ENCODE data around the gene CHSY1. TPM values are rescaled to one million over a fixed set of nuclear protein-coding genes. Genes with fewer than 3 reads are reported as not detected.
A peak's percentile ranks its signal among the peaks of the same experiment; 100 is the strongest.

Gene CHSY1
- total and polyA plus RNA-seq, 2 of the 13 experiments (the other 11 are each of a cell fraction or from before 2014, with no cell fraction given), result 13.3 to 13.7 TPM

- TF ChIP-seq RERE (CRISPR knock-in tag; IDR thresholded peaks at IDR 0.05; ENCODE audit: low read depth), result no peak
- no peak for TF ChIP-seq ZNF576 (CRISPR knock-in tag; IDR thresholded peaks at IDR 0.05)
- no peak for TF ChIP-seq ZBTB49 (CRISPR knock-in tag; IDR thresholded peaks at IDR 0.05; ENCODE audit: borderline replicate concordance)
- no peak for TF ChIP-seq TOE1 (CRISPR knock-in tag; IDR thresholded peaks at IDR 0.05)
- peak; percentile 97 for TF ChIP-seq RFXAP (CRISPR knock-in tag; IDR thresholded peaks at IDR 0.05; ENCODE audit: borderline replicate concordance)
- TF ChIP-seq CBX1 (IDR thresholded peaks at IDR 0.05; ENCODE audit: low read depth), result no peak
- no peak for TF ChIP-seq MLLT10 (CRISPR knock-in tag; IDR thresholded peaks at IDR 0.05)
- no peak for TF ChIP-seq ZNF543 (CRISPR knock-in tag; IDR thresholded peaks at IDR 0.05)
- no peak for TF ChIP-seq MTA3 (CRISPR knock-in tag; IDR thresholded peaks at IDR 0.05)
- TF ChIP-seq ZNF670 (CRISPR knock-in tag; IDR thresholded peaks at IDR 0.05; ENCODE audit: borderline replicate concordance), result no peak
- TF ChIP-seq ZNF616 (CRISPR knock-in tag; IDR thresholded peaks at IDR 0.05; ENCODE audit: low read depth), result peak; percentile 75; the same call in 1 of the 2 replicates
- TF ChIP-seq HIVEP1 (CRISPR knock-in tag; IDR thresholded peaks at IDR 0.05), result no peak; the same call in 1 of the 2 replicates
- TF ChIP-seq ZNF776 (CRISPR knock-in tag; IDR thresholded peaks at IDR 0.05), result no peak; the same call in 1 of the 2 replicates
- TF ChIP-seq ZBTB46 (CRISPR knock-in tag; IDR thresholded peaks at IDR 0.05; ENCODE audit: borderline replicate concordance), result no peak
- TF ChIP-seq TBX3 (IDR thresholded peaks at IDR 0.05; ENCODE audit: borderline replicate concordance), result no peak
- 0 out of 2 replicates have a peak, but pooled peaks have one; percentile 36 for TF ChIP-seq ZNF724P (CRISPR knock-in tag; IDR thresholded peaks at IDR 0.05; ENCODE audit: borderline replicate concordance)
- TF ChIP-seq ZNF333 (CRISPR knock-in tag; IDR thresholded peaks at IDR 0.05; ENCODE audit: borderline replicate concordance), result no peak
- no peak for TF ChIP-seq RBAK (CRISPR knock-in tag; IDR thresholded peaks at IDR 0.05)
- TF ChIP-seq ADNP (CRISPR knock-in tag; IDR thresholded peaks at IDR 0.05), result no peak
These were observed 25.4 kb upstream of the CHSY1 start, which contains the start of gene SELENOS (continued) for GRCh38 chr15:101277038-101277822.

Data from HepG2 (cell line).